Stimulated activated CD8-positive, alpha-beta memory T cell treated with anti-CD3 and anti-CD28 coated beads, Interleukin-15, amount 100 ng/mL, for 1 hour (primary cell): ENCODE results near the gene SMG1.
"Not testable (repeated sequence)": the region's sequence is repeated elsewhere in the genome, so short reads cannot be mapped to it uniquely, and the experiment has no call there.

ENCODE experiments used
- DNase-seq: peaks from one replicate; pipeline ENCODE4 v3.0.0-alpha.2; 2020; ENCODE audit warnings: low read depth

SMG1 gene

GRCh38 chr16:18797746-18798145, 128.5 kb downstream of the SMG1 start:
- DNase-seq, result no peak

GRCh38 chr16:18796377-18796776, 129.8 kb downstream of the SMG1 start:
- DNase-seq, result no peak

- DNase-seq, result no peak
These were observed 133.3 kb downstream of the SMG1 start for GRCh38 chr16:18792836-18793433.

GRCh38 chr16:18789850-18790706, 136.1 kb downstream of the SMG1 start, which contains the start of gene RPS15A:
RPS15A (minus strand) TSS chr16:18790334; CDS start chr16:18789113, 1,221 bp downstream.
- DNase-seq, result peak; percentile 79

GRCh38 chr16:18789515-18789849, 136.7 kb downstream of the SMG1 start:
- no peak for DNase-seq

GRCh38 chr16:18788828-18789514, 137.2 kb downstream of the SMG1 start:
- no peak for DNase-seq

- no peak for DNase-seq
These were observed 141.1 kb downstream of the SMG1 start for GRCh38 chr16:18784917-18785623.

GRCh38 chr16:18783430-18784341, 142.5 kb downstream of the SMG1 start:
- DNase-seq, result no peak

- no peak for DNase-seq
These were observed 143.3 kb downstream of the SMG1 start for GRCh38 chr16:18782697-18783429.

GRCh38 chr16:18781232-18781631, 145.0 kb downstream of the SMG1 start:
- DNase-seq, result not testable (repeated sequence)

GRCh38 chr16:18780460-18781026, 145.7 kb downstream of the SMG1 start:
- DNase-seq, result not testable (repeated sequence)

- not testable (repeated sequence) for DNase-seq
These were observed 148.5 kb downstream of the SMG1 start for GRCh38 chr16:18777664-18778063.

GRCh38 chr16:18776334-18776733, 149.9 kb downstream of the SMG1 start:
- DNase-seq, result not testable (repeated sequence)

- not testable (repeated sequence) for DNase-seq
These were observed 151.6 kb downstream of the SMG1 start for GRCh38 chr16:18774651-18775050.

GRCh38 chr16:18772171-18772570, 154.0 kb downstream of the SMG1 start:
- DNase-seq, result not testable (repeated sequence)

GRCh38 chr16:18770336-18770962, 155.8 kb downstream of the SMG1 start:
- DNase-seq, result not testable (repeated sequence)

GRCh38 chr16:18767217-18767616, 159.0 kb downstream of the SMG1 start:
- DNase-seq, result not testable (repeated sequence)

- DNase-seq, result not testable (repeated sequence)
These were observed 163.5 kb downstream of the SMG1 start for GRCh38 chr16:18762713-18763112.
